Measurements from ENCODE around the gene ABCD1.

The ABCD1 gene

DNA sequence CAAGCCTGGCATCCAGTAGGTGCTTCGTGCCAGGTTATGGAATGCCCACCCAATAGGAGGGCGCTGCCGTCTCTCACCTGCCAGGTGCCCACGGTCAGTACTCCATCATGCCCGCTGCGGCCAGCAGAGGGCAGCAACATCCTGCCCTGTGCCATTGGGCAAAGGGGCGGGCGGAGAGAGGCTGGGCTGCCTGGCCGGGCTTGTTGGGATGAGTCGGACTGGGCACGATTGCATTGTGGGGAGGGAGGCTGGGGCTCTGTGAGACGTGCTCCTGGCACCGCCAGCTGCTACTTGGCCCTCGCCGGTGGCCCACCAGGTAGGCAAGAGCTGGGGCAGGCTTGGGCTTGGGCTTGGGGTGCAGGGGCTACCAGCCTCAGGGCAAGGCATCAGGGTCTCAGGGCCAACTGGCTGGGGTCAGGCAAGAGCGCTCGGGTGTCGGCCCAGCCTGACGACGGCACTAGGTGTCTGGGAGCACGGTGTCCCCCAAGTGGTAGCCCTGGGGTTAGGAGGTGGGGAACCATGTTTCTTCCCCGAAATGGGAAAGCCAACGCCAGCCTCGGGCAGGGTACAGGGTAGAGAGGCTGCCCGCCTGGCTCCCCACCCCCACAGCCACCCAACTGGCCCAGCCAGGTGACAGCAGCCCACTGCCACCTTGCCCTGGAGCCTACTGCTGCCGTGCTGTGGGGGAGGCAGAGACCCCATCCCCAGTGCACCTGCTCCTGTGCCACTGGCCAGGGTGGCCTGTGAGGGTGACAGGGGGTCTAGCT, 39.5 kb downstream of the ABCD1 start, which contains the start of gene PLXNB3:
TSS of gene PLXNB3 (plus strand) at position 261 of the 767 bp plus-strand sequence. CDS start 1,287 bp downstream, outside the sequence.
- peak; percentile 65 for DNase-seq

DNA sequence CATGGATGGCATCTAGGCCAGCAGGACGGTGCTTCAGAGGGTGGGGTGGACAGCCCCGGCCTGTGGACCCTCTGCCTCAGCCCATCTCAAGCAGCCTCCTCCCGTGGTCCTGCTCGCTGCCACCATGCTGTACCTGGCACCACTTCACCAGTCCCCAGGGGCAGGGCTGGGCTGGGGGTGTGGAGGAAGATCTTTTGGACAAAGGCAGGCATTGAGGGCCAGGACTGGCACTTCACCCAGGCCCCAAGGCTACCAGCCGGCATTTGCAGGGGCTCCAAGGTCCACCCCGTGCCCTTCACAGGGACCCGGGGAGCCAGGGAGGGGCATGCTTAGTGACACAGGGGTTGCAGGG, 40.1 kb downstream of the ABCD1 start:
- DNase-seq, result no peak

DNA sequence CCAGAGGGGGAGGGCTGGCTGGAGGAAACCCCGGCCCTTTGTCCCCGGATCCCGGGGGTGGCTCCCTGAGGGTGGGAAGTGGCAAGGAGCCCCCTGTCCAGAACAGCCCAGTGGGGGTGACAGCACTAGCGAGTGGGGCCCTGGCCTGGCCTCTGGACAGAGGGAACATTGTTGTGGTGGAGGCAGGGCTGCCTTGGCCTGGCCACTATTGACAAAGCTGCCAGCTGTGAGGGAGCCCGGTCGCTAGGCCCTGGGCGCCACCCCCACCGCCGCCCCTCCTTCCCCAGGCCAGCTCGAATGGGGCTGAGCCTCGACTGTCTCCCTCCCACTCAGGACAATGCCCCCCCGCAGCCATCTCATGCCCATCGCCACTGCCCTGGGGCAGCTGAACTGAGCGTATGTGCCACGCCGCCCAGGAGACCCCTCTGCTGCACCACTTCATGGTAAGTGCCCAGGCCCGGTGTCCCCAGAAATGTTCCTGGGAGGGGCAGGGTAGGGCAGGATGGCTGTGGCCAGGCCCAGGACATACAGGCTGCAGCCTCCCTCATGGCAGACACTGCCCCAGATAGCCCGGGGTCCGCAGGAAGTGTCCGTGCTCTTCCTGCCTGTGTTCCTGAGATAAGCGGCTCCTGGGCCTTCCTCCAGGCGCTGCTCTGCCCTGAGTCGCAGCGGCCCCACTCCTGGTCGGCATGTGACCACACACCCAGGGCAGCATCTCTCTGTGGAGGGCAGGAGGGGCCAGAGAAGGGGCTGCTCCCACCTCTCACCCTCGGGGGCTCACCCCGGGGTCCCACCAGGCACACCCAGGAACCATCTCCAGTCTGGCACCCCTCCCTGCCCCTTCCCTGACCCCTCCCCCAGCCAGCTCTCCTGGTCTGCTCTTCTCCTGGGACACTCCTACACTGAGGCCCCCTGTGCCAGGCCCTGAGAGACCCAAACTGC, 40.8 kb downstream of the ABCD1 start:
- no peak for DNase-seq

DNA sequence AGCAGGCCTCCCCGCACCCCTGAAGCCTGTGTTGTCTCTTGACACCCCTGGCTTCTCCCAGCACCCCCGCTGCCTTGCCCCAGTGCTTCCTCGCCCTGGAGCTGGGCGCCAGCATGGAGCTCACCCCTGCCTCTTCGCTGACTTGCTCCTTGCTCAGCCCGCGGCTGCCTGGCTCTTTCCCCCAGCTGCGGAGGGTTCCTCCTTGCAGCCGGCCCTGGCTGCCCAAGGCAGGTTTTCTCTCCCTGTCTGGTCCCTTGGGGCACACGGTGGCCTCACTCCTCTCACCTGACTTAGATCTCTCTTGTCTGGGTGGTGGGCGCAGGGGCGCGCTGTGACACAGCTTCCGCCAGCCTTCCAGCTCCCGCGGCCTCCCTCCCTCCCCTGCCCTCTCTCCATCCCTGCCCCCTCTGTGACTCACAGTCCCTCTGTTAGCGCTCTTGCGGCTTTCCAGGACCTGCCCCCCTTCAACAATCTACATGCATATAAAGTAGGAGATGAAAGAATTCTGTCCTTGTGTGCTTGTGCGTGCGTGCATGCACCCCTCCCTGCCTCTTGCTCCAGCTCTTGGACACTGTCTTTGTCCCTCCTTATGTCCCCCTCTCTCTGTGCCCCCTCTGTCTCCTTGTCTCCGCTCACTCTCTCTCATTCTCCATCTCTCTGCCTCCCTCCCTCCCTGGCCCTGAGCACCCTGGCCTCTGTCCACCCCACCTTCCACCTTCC, 41.6 kb downstream of the ABCD1 start:
- peak; percentile 16 for DNase-seq

DNA sequence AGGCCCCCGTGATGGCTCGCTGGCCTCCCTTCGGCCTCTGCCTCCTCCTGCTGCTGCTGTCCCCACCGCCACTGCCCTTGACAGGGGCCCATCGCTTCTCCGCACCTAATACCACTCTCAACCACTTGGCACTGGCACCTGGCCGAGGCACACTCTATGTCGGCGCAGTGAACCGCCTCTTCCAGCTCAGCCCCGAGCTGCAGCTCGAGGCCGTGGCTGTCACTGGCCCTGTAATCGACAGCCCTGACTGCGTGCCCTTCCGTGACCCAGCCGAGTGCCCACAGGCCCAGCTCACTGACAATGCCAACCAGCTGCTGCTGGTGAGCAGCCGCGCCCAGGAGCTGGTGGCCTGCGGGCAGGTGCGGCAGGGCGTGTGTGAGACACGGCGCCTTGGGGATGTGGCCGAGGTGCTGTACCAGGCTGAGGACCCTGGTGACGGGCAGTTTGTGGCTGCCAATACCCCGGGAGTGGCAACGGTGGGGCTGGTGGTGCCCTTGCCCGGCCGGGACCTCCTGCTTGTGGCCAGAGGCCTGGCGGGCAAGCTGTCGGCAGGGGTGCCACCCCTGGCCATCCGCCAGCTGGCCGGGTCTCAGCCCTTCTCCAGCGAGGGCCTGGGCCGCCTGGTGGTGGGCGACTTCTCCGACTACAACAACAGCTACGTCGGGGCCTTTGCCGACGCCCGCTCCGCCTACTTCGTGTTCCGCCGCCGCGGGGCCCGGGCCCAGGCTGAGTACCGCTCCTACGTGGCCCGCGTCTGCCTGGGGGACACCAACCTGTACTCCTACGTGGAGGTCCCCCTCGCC, 42.4 kb downstream of the ABCD1 start:
- DNase-seq, result no peak

DNA sequence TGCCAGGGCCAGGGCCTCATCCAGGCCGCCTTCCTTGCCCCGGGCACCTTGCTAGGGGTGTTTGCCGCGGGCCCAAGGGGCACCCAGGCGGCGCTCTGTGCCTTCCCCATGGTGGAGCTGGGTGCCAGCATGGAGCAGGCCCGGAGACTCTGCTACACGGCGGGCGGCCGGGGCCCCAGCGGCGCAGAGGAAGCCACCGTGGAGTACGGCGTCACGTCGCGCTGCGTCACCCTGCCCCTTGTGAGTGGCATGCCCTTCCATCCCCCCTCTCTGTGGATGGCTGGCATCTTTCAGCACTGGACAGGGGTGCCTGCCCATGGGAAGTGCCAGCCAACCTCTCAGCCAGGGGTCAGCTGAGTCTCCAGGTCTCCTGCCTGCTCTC, 43.0 kb downstream of the ABCD1 start:
- no peak for DNase-seq

DNA sequence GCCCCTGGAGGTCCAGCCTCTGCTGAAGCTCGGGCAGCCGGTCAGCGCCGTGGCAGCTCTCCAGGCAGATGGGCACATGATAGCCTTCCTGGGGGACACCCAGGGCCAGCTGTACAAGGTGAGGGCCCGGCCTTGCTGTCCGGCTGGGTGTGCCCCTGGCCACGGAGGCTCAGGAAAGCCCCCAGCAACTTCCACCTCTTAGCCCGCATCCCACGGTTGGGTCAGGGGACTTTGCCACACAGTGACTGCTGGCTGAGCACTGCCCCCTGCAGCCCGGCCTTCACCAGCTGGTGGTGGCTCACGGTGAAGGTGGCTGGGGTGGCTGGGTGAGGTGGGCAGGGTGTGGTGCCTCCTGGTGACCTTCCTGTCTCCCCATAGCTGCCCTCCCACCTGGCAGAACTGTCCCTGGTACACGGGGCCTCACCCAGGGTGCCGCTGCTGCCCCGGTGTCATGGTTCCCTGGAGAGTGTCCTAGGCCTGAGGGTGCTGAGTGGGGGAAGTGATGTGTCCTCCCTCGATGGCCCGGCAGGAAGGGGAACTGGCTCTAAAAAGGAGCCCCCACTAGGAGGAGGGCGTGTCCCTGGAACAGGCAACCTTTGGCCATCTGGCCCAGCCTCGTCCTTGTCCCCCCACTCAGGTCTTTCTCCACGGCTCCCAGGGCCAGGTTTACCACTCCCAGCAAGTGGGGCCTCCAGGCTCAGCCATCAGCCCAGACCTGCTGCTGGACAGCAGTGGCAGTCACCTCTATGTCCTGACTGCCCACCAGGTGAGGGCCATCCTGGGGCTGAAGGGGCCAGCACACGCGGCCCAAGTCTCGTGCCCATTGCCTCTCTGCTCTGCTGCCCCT, 43.9 kb downstream of the ABCD1 start:
- no peak for DNase-seq

DNA sequence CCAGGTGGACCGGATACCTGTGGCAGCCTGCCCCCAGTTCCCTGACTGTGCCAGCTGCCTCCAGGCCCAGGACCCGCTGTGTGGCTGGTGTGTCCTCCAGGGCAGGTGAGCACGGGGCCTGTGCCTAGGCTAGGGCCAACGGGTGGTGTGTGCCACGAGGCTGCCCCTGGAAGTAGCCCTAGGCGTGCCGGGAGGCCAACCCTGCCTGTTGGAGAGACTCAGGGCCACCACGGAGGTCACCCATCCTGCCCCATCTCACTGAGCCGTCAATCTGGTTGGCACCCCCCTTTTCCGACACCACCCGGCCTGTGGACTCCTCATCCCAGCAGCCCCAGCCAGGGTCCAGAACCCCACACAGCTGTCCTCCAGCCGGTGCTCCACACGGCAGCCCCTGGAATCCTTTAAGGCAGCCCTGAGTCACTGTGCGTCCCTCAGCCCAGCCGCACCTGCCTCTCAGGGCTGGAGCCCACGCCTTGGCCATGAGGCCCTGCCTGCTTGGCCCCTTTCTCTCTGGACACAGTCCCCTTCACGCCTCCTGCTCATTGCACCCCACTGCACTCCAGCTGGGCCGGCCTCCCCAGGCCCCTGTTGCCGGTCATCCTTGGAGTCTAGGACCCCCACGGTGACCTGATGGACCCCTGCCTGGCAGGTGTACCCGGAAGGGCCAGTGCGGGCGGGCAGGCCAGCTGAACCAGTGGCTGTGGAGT, 44.7 kb downstream of the ABCD1 start:
- DNase-seq, result no peak

DNA sequence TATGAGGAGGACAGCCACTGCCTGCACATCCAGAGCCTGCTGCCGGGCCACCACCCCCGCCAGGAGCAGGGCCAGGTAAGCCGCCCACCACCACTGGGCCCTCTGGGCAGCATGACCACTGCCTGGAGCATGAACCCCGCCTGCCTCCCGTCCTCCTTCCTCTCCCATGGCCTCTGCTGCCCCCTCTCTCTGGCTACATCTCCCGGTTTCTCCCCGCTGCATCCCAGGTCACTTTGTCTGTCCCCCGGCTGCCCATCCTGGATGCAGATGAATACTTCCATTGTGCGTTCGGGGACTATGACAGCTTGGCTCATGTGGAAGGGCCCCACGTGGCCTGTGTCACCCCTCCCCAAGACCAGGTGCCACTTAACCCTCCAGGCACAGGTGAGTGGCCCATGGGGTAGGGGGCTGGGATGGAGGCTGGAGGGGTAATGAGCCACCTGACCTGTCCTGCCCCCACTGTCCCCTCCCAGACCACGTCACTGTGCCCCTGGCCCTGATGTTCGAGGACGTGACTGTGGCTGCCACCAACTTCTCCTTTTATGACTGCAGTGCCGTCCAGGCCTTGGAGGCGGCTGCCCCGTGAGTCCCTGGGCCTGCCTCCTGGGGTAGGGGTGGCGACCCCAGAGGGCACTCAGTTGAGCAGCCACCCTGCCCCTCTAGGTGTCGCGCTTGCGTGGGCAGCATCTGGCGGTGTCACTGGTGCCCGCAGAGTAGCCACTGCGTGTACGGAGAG, 45.4 kb downstream of the ABCD1 start:
- no peak for DNase-seq

DNA sequence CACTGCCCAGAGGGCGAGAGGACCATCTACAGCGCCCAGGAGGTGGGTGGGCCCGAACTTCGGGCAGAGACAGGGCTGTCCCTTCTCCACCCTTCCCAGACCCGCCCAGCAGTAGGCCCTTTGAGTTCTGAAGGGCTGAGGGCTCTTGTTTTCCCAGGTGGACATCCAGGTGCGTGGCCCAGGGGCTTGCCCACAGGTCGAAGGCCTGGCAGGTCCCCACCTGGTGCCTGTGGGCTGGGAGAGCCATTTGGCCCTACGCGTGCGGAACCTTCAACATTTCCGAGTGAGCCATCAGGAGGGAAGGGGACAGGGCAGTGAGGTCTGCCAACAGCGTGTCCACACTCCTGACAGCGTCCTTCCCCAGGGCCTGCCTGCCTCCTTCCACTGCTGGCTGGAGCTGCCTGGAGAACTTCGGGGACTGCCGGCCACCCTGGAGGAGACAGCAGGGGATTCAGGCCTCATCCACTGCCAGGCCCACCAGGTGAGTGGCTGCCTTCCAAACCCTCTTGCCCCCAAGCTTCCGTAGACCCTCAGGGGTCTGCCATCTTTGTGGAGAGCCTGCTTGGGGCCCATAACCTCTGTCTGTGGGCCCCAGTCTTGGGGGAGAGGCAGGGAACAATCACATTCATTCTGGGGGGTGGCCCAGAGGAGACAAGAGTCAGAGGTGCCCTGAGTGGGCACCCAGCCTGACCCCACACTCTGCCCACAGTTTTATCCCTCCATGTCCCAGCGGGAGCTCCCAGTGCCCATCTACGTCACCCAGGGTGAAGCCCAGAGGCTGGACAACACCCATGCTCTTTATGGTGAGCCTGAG, 46.2 kb downstream of the ABCD1 start:
- no peak for DNase-seq

DNA sequence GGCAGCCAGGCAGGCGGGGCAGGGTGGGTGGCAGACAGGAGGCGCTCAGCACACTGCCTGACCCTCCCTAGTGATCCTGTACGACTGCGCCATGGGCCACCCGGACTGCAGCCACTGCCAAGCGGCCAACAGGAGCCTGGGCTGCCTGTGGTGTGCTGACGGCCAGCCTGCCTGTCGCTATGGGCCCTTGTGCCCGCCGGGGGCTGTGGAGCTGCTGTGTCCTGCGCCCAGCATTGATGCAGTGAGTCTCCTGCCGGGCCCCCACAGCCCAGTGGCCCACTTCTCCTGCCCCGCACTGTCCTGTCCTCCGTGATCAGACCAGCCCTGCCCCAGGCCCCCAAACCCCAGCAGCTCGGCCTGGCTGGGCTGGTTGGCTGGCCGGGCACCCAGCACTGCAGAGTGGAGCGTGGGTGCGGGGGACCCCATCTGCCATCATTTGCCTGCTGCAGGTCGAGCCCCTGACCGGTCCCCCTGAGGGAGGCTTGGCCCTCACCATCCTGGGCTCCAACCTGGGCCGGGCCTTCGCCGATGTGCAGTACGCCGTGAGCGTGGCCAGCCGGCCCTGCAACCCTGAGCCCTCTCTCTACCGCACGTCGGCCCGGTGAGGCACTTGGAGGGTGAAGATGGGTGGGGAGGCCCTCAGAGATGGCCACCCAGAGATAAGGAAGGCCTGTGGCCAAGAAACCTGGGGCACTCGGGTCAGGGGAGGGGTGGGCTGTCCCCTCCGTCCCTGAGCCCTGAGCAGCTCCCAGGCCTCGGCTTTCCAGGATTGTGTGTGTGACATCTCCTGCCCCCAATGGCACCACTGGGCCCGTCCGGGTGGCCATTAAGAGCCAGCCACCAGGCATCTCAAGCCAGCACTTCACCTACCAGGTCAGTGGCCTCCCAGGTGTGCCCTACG, 47.0 kb downstream of the ABCD1 start:
- DNase-seq, result no peak

DNA sequence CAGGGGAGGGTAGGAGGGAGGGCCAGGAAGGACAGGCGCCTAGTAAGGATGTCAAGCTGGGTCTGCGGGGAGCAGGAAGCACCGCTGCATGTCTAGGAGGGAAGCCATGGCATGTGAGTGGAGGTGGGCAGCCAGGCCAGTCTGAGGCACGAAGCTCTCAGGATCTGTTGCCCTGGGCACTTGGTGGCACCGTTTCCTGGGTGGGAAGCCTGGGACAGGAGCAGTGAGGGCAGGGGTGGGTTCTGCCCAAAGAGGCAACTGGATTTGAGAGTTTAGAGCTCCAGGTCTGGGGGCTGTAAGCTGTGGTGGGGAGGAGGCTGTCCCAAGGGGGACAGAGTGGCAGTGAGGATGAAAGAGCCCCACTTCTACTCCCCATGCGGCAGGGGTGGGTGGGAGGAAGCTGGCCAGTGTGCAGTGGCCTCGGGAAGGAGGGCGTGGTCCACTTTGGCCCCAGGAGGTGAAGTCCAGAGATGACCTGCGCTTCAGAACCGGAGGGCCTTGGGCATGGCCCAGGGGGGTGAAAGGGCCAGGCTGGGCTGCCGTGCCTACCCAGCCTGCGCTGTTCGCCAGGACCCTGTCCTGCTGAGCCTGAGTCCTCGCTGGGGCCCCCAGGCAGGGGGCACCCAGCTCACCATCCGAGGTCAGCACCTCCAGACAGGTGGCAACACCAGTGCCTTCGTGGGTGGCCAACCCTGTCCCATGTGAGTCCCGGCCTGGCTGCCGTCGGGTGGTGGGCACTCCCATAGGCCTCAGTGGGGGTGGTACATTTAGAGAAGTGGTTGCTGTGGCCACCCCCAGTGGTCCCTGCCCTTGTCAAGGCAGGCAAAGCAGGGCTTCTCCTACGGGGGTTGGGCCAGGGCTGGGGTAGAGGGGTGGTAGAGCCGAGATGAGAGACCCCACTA, 47.9 kb downstream of the ABCD1 start:
- no peak for DNase-seq

DNA sequence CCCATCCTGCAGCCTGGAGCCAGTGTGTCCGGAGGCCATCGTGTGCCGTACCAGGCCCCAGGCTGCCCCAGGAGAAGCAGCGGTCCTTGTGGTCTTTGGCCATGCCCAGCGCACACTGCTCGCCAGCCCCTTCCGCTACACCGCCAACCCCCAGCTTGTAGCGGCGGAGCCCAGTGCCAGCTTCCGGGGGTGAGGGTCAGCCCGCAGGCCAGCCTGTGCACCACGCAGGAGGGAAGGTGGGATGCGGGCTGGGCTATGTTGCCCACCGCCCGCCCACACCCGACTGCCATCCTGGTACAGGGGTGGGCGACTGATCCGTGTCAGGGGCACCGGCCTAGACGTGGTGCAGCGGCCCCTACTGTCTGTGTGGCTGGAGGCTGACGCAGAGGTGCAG, 48.6 kb downstream of the ABCD1 start:
- DNase-seq, result no peak

DNA sequence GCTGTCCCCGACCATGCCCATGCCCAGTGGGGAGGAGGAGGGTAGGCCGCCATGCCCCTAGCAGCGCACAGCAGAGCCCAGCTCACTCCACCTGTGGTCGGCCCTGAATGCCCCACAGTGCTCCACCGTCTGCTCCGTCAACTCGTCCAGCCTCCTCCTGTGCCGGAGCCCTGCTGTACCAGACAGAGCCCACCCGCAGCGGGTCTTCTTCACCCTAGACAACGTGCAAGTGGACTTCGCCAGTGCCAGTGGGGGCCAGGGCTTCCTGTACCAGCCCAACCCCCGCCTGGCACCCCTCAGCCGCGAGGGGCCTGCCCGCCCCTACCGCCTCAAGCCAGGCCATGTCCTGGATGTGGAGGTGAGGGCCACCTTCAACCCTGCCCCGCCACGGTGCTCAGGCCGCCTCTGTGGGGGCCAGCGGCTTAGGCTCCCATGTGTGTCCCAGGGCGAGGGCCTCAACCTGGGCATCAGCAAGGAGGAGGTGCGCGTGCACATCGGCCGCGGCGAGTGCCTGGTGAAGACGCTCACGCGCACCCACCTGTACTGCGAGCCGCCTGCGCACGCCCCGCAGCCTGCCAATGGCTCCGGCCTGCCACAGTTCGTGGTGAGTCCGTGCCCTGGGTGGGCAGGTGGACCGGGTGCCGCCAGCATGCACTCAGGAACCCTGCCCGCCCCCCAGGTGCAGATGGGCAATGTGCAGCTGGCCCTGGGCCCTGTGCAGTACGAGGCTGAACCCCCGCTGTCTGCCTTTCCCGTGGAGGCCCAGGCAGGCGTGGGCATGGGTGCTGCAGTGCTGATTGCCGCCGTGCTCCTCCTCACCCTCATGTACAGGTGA, 49.3 kb downstream of the ABCD1 start:
- DNase-seq, result no peak

DNA sequence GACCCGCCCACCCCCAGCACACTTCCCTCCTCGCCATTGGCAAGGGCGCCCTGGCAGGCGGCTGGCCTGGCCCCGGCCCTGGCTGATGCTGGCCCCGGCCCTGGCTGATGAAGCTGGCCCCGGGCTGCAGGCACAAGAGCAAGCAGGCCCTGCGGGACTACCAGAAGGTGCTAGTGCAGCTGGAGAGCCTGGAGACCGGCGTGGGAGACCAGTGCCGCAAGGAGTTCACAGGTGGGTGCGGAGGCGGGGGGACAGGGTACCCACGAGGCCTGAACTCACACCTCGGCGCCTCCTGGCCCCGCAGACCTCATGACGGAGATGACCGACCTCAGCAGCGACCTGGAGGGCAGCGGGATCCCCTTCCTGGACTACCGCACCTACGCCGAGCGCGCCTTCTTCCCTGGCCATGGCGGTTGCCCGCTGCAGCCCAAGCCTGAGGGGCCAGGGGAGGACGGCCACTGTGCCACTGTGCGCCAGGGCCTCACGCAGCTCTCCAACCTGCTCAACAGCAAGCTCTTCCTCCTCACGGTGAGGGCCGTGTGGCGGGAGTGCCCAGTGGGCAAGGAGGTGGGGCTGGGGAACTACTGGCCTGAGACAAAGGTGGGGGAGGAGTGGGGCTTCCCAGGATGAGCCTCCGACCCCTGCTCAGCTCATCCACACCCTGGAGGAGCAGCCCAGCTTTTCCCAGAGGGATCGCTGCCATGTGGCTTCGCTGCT, 50.1 kb downstream of the ABCD1 start:
- DNase-seq, result no peak
